Endodermal cell (in vitro differentiated cells): ENCODE measurements around the gene CCDC80. TPM values are rescaled to one million over a fixed set of nuclear protein-coding genes. Genes with fewer than 3 reads are reported as not detected.

Source experiments
- DNase-seq: peaks from one replicate; pipeline ENCODE4 v3.0.0-alpha.2; 2017
- H3K27ac ChIP-seq: 2 replicates; pipeline ENCODE4 v1.5.1; 2013; ENCODE audit warnings: mild to moderate bottlenecking, low read depth, low read length, moderate library complexity
- H3K27me3 ChIP-seq: 2 replicates; pipeline ENCODE4 v1.6.1; 2013; ENCODE audit warnings: mild to moderate bottlenecking, low read length, moderate library complexity; ENCODE audit not compliant: insufficient read depth, control insufficient read depth, poor library complexity, severe bottlenecking
- H3K36me3 ChIP-seq: 2 replicates; pipeline ENCODE4 v1.7.0; 2013; ENCODE audit warnings: mild to moderate bottlenecking, low read length, moderate library complexity; ENCODE audit not compliant: control insufficient read depth, insufficient read depth
- H3K4me1 ChIP-seq: one replicate; pipeline ENCODE4 v1.7.0; 2013; ENCODE audit warnings: low read length; ENCODE audit not compliant: control insufficient read depth, insufficient read depth
- H3K4me3 ChIP-seq: 2 replicates; pipeline ENCODE4 v1.5.1; 2013; ENCODE audit warnings: mild to moderate bottlenecking, low read length, moderate library complexity
- H3K9ac ChIP-seq: 2 replicates; pipeline ENCODE4 v1.6.1; 2013; ENCODE audit warnings: mild to moderate bottlenecking, low read length, moderate library complexity; ENCODE audit not compliant: poor library complexity, severe bottlenecking; ENCODE audit errors: extremely low read depth
- H3K9me3 ChIP-seq: 2 replicates; pipeline ENCODE4 v1.6.1; 2013; ENCODE audit warnings: mild to moderate bottlenecking, low read length, moderate library complexity; ENCODE audit not compliant: control insufficient read depth
- H3K27ac Mint-ChIP-seq: 2 replicates; pipeline ENCODE4 v1.8.0; 2020; ENCODE audit warnings: mixed read lengths
- H3K27me3 Mint-ChIP-seq: 2 replicates; pipeline ENCODE4 v1.8.0; 2021; ENCODE audit warnings: mild to moderate bottlenecking, mixed read lengths; ENCODE audit not compliant: insufficient read depth
- H3K36me3 Mint-ChIP-seq: 2 replicates; pipeline ENCODE4 v1.8.0; 2020; ENCODE audit warnings: low read depth, mixed read lengths
- H3K4me1 Mint-ChIP-seq: 2 replicates; pipeline ENCODE4 v1.8.0; 2020; ENCODE audit warnings: mixed read lengths
- H3K4me3 Mint-ChIP-seq: 2 replicates; pipeline ENCODE4 v1.8.0; 2020; ENCODE audit warnings: mild to moderate bottlenecking, moderate library complexity, mixed read lengths
- H3K9me3 Mint-ChIP-seq: 2 replicates; pipeline ENCODE4 v1.8.0; 2020; ENCODE audit warnings: mild to moderate bottlenecking, mixed read lengths
- CTCF ChIP-seq: fragments of 200-600 bp; sonication (generic); conservative IDR thresholded peaks from 2 replicates; pipeline ENCODE4 v1.5.0; 2021; ENCODE audit warnings: antibody characterized with exemption, mild to moderate bottlenecking
- WGBS, 2 experiments: methylation state at CpG; one replicate each; pipeline versions ENCODE4 v1.1.5 to v1.1.7; 2013; ENCODE audit warnings: missing lambda C conversion rate in 2 of 2, mixed read lengths in 1 of 2; ENCODE audit not compliant: insufficient coverage in 1 of 2, insufficient read length in 1 of 2; 5-methylcytosine and 5-hydroxymethylcytosine counted together
- total RNA-seq, 2 donors: library from RNA; stranded (reverse); fragmentation: NEBNext Ultra II Directional in 1 of 2; extraction: Animal tissue kit (Norgen Biotek cat#: 25700) in 1 of 2; gene quantifications; 2 replicates in 1 of 2; 3 replicates in 1 of 2; pipeline ENCODE4 v1.2.1, GENCODE V29; 2021

Gene CCDC80
- total RNA-seq, 2 donors from 2014 or later, result 4.6 to 31.5 TPM

GRCh38 chr3:112631257-112631656 is 9.7 kb downstream of the CCDC80 start:
- H3K27me3 Mint-ChIP-seq, result no peaks in the 10 kb centered on the region
- DNase-seq, result no peak
- no peak overlapping the region for H3K4me3 Mint-ChIP-seq
- Histone ChIP-seq H3K9me3 (no peaks in the 10 kb centered on the region), H3K9ac (no peak overlapping the region), H3K27ac (no peak overlapping the region), H3K4me3 (no peak overlapping the region), H3K4me1 (peaks cover 5% of the 10 kb centered on the region), H3K36me3 (no peaks in the 10 kb centered on the region), H3K27me3 (no peaks in the 10 kb centered on the region)
- H3K9me3 Mint-ChIP-seq, result no peaks in the 10 kb centered on the region
- H3K36me3 Mint-ChIP-seq, result no peaks in the 10 kb centered on the region
- TF ChIP-seq CTCF, result no peak
- WGBS, 2 experiments, result 89 to 93% methylated on average over 3 of the region's 3 CpGs
- peaks cover 21% of the 10 kb centered on the region for H3K4me1 Mint-ChIP-seq
- H3K27ac Mint-ChIP-seq, result no peak overlapping the region

GRCh38 chr3:112629425-112629824 is 11.5 kb downstream of the CCDC80 start:
- no peak overlapping the region for H3K4me3 ChIP-seq
- H3K27me3 Mint-ChIP-seq, result no peaks in the 10 kb centered on the region
- no peaks in the 10 kb centered on the region for H3K36me3 Mint-ChIP-seq
- DNase-seq, result peak; percentile 75
- H3K27me3 ChIP-seq, result no peaks in the 10 kb centered on the region
- H3K9me3 Mint-ChIP-seq, result no peaks in the 10 kb centered on the region
- H3K9ac ChIP-seq, result no peak overlapping the region
- TF ChIP-seq CTCF, result no peak
- H3K9me3 ChIP-seq, result no peaks in the 10 kb centered on the region
- no peaks in the 10 kb centered on the region for H3K36me3 ChIP-seq
- no peak overlapping the region for H3K4me3 Mint-ChIP-seq
- peaks cover 21% of the 10 kb centered on the region for H3K4me1 Mint-ChIP-seq
- WGBS, 2 experiments, result 69 to 75% methylated on average over 4 to 7 of the region's 7 CpGs
- H3K4me1 ChIP-seq, result peaks cover 5% of the 10 kb centered on the region
- no peak overlapping the region for H3K27ac Mint-ChIP-seq
- no peak overlapping the region for H3K27ac ChIP-seq

GRCh38 chr3:112627919-112628466 is 12.9 kb downstream of the CCDC80 start:
- H3K9me3 Mint-ChIP-seq, result no peaks in the 10 kb centered on the region
- H3K27me3 ChIP-seq, result no peaks in the 10 kb centered on the region
- no peak overlapping the region for H3K27ac ChIP-seq
- H3K4me1 Mint-ChIP-seq, result peaks cover 16% of the 10 kb centered on the region
- no peaks in the 10 kb centered on the region for H3K36me3 ChIP-seq
- no peak overlapping the region for H3K4me3 Mint-ChIP-seq
- no peak overlapping the region for H3K9ac ChIP-seq
- no peak for DNase-seq
- no peak overlapping the region for H3K4me3 ChIP-seq
- peaks cover 8% of the 10 kb centered on the region for H3K4me1 ChIP-seq
- H3K36me3 Mint-ChIP-seq, result no peaks in the 10 kb centered on the region
- H3K27me3 Mint-ChIP-seq, result no peaks in the 10 kb centered on the region
- no peak overlapping the region for H3K27ac Mint-ChIP-seq
- H3K9me3 ChIP-seq, result no peaks in the 10 kb centered on the region
- TF ChIP-seq CTCF, result no peak
- 96 to 100% methylated on average over 1 of the region's 1 CpG for WGBS, 2 experiments
